Natural killer cell treated with Interleukin-12 subunit alpha and Interleukin-12 subunit beta and Interleukin-15 and Interleukin-18, amount 100 ng/mL, for 72 hours (primary cell): Measurements from ENCODE around the gene BEND7. TPM values are rescaled to one million over a fixed set of nuclear protein-coding genes. Genes with fewer than 3 reads are reported as not detected.
"Not testable (repeated sequence)": the region's sequence is repeated elsewhere in the genome, so short reads cannot be mapped to it uniquely, and the experiment has no call there.

Experiments used
- ATAC-seq, 2 donors: fragments of 150-1000 bp; cut with Tn5 transposase in 1 of 2; sonication (Bioruptor Pico), chemical (Tn5 transposase) in 1 of 2; 2 replicates each; pipeline ENCODE4 v1.10.0; 2021
- DNase-seq: peaks from one replicate; pipeline ENCODE4 v3.0.0; 2022; ENCODE audit warnings: low spot score
- H3K27ac Mint-ChIP-seq, 2 donors: 1 replicate in 1 of 2; 2 replicates in 1 of 2; pipeline ENCODE4 v1.8.0; 2022; ENCODE audit warnings: mixed read lengths in 2 of 2, mild to moderate bottlenecking in 1 of 2, moderate library complexity in 1 of 2
- H3K27me3 Mint-ChIP-seq, 2 donors: 1 replicate in 1 of 2; 2 replicates in 1 of 2; pipeline ENCODE4 v1.8.0; 2022; ENCODE audit warnings: mixed read lengths in 2 of 2
- H3K36me3 Mint-ChIP-seq: one replicate; pipeline ENCODE4 v1.8.0; 2022; ENCODE audit warnings: mixed read lengths
- H3K4me1 Mint-ChIP-seq, 2 donors: 1 replicate in 1 of 2; 2 replicates in 1 of 2; pipeline ENCODE4 v1.8.0; 2022; ENCODE audit warnings: low read depth in 2 of 2, mixed read lengths in 2 of 2, mild to moderate bottlenecking in 1 of 2
- H3K4me3 Mint-ChIP-seq: one replicate; pipeline ENCODE4 v1.8.0; 2022; ENCODE audit warnings: mixed read lengths
- H3K9me3 Mint-ChIP-seq: 2 replicates; pipeline ENCODE4 v1.8.0; 2022; ENCODE audit warnings: mixed read lengths
- total RNA-seq, 2 donors: library from RNA; stranded (reverse); gene quantifications; one replicate each; pipeline ENCODE4 v1.2.3, GENCODE V29; 2022

The BEND7 gene, protein sequence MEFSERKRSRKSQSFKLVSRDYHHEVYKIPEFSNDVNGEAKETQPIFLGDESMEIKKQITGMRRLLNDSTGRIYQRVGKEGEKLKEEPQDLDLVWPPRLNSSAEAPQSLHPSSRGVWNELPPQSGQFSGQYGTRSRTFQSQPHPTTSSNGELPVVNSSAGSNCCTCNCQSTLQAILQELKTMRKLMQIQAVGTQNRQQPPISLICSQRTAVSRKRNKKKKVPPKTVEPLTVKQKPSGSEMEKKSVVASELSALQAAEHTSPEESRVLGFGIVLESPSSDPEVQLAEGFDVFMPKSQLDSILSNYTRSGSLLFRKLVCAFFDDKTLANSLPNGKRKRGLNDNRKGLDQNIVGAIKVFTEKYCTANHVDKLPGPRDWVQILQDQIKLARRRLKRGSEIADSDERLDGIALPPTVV
- total RNA-seq: not detected

DNA sequence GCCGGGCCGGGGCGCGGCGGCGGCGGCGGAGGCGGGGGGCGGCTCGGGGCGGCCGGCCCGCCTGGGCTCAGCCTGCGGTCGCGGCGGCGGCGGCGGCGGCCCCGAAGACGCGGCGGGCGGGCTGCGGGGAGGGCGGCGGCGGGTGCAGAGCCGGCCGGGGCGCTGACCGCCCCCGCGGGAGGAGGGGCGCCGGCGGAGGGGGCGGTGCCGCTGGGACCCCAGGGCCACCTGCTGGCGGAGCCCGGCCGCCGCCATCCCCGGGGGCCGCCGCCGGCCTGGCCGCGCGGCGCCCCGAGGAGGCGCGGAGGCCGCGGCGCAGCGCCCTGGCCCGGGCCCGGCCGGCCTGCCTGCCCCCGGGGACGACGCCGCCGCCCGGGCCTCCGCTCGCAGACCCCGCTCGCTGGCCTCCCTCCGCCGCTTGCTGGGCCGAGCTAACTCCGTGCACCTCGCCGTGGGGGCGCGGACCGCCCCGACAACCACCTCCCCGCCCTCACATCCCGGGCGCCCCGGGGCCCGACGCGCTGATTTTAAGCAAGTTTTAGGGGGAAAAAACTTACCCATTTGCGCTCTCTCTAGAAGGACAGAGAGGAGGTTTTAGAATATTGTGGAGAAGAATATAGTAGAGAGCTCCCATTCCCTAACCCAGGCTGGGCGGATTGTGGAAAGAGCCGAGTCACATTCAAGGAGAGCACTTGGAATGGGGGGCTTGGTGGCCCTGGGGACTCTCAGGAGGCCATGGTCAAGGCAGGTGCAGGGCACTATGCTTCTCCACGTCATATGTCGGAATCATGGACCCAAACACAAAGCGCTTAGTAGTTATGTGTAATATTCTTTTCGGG lies at the start of gene BEND7:
Gene BEND7, minus strand, starts transcription at position 140 of the 839 bp plus-strand sequence. CDS start 481 bp downstream, outside the sequence.
- Mint-ChIP-seq H3K4me3 (peak within 1 kb of the TSS; percentile 61), H3K27me3 (peaks cover 35 to 64% of the 10 kb centered on the region in 2 donors), H3K27ac (no peak within 1 kb of the TSS), H3K4me1 (peaks cover 0 to 7% of the 10 kb centered on the region in 2 donors), H3K9me3 (no peaks in the 10 kb centered on the region), H3K36me3 (no peaks in the 10 kb centered on the region)
- ATAC-seq (peak; percentile 51 to 75), DNase-seq (no peak)

DNA sequence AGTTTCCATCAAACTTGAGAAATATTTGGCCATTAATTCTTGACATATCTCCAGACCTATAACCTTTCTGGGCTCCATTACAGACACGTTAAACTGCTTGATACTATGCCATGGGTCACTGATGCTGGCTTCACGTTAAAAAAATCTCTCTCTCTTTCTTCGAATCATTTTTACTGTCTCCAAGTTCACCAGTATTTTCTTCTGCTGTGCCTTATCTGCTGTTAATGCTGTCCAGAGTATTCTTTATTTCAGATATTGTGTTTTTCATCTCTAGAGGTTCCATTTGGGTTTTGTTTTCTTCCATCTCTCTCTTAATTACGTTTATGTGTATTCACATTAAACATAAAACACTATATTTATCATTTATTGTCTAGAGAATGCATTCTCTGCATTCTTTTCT lies 45.1 kb upstream of the BEND7 start:
- peaks cover 34 to 35% of the 10 kb centered on the region in 2 donors for H3K27me3 Mint-ChIP-seq
- no peak overlapping the region for H3K27ac Mint-ChIP-seq
- no peak for ATAC-seq
- H3K9me3 Mint-ChIP-seq: peaks cover 3% of the 10 kb centered on the region
- no peak overlapping the region for H3K4me3 Mint-ChIP-seq
- DNase-seq: no peak
- H3K4me1 Mint-ChIP-seq: no peaks in the 10 kb centered on the region
- peaks cover 11% of the 10 kb centered on the region for H3K36me3 Mint-ChIP-seq

DNA sequence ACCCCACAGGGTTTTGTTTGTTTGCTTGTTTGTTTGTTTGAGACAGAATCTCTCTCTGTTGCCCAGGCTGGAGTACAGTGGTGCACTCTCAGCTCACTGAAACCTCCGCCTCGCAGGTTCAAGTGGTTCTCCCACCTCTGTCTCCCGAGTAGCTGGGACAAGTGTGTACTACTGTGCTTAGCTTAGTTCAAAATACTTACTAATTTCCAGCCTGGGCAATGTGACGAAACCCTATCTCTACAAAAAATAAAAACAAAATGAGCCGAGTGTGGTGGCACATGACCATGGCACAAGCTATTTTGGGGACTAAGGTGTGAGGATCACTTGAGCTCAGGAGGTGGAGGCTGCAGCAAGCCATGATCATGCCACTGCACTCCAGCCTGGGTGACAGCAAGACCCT lies 42.7 kb upstream of the BEND7 start:
- H3K27ac Mint-ChIP-seq: no peak overlapping the region
- H3K36me3 Mint-ChIP-seq: peaks cover 11% of the 10 kb centered on the region
- H3K4me1 Mint-ChIP-seq: no peaks in the 10 kb centered on the region
- DNase-seq (no peak), ATAC-seq (no peak)
- H3K4me3 Mint-ChIP-seq: no peak overlapping the region
- H3K27me3 Mint-ChIP-seq: peaks cover 27 to 41% of the 10 kb centered on the region in 2 donors
- peaks cover 3% of the 10 kb centered on the region for H3K9me3 Mint-ChIP-seq

DNA sequence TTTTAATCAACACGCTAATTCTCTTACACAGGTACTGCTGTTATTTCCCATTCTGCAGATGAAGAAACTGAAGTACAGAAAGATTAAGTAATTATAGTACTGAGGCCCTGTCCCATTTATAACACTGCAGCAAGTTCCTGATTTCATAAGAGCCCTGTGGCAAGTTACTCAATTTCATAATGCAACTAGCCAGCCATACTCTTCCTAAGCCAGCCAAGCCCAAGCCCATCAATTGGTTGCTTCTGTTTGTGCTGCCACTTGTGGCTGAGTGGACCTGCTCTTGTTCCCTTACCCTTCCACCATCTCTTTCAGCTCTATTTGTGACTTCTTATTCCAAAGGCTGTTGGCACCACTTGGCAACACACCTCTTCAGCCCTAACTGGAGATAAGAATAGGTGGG lies 38.2 kb upstream of the BEND7 start:
- Mint-ChIP-seq H3K9me3 (no peaks in the 10 kb centered on the region), H3K4me1 (no peaks in the 10 kb centered on the region), H3K27me3 (peaks cover 23 to 38% of the 10 kb centered on the region in 2 donors), H3K36me3 (peaks cover 5% of the 10 kb centered on the region), H3K4me3 (no peak overlapping the region), H3K27ac (no peak overlapping the region)
- ATAC-seq (no peak), DNase-seq (no peak)

DNA sequence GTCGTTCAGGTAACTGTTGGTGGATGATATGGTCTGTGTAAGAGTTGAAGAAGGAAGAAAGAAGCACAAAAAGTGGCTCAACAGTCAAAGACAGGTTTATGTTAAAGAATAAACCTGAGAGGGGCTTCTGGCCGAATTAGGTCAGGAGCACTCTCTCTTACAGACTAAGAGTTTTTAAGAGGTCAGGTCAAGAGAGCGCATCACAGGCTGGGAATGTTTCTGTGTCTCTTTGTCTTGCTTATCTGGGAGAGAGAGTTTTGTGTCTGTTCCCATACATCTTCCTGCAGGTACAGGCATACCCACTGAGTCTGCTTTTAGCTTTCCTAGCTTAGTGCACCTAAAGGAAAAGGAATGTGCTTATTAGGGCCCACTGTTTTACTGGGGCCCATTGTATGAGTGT lies 35.8 kb upstream of the BEND7 start:
- peaks cover 16 to 42% of the 10 kb centered on the region in 2 donors for H3K27me3 Mint-ChIP-seq
- H3K4me3 Mint-ChIP-seq: no peak overlapping the region
- DNase-seq (no peak), ATAC-seq (no peak)
- no peak overlapping the region for H3K27ac Mint-ChIP-seq
- H3K9me3 Mint-ChIP-seq: no peaks in the 10 kb centered on the region
- peaks cover 5% of the 10 kb centered on the region for H3K36me3 Mint-ChIP-seq
- no peaks in the 10 kb centered on the region for H3K4me1 Mint-ChIP-seq

DNA sequence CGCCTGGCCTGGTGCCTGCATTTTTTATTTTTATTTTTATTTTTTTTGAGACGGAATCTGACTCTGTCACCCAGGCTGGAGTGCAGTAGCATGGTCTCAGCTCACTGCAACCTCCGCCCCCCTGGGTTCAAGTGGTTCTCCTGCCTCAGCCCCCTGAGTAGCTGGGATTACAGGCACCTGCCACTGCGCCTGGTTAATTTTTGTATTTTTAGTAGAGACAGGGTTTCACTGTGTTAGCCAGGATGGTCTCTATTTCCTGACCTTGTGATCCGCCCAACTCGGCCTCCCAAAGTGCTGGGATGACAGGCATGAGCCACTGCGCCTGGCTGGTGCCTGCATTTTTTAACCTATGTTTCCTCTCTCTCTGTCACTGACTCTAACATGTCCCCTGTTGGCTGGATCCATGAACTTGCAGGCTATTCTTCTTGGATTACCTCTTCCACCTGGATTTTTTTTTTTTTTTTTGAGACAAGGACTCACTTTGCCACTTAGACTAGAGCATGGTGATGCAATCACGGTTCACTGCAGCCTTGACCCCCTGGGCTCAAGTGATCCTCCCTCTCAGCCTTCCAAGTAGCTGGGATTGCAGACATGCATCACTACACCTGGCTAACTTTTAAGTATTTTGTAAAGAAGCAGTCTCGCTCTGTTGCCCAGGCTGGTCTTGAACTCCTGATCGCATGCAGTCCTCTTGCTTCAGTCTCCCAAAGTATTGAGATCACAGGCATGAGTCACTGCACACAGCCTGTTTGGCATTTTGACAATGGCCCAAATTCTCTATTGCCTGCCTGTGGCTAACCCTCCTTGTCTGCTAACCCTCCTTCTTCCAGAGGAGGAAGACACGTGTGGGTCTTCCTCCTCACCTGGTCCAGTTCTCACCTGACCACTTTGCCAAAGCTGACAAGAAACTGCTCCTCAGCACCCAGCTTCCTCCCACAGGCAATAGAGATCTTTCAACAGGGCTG lies 34.9 kb upstream of the BEND7 start:
- DNase-seq (no peak), ATAC-seq (no peak)
- Mint-ChIP-seq H3K4me1 (no peaks in the 10 kb centered on the region), H3K4me3 (no peak overlapping the region), H3K36me3 (peaks cover 5% of the 10 kb centered on the region), H3K27me3 (peaks cover 8 to 39% of the 10 kb centered on the region in 2 donors), H3K9me3 (no peaks in the 10 kb centered on the region), H3K27ac (no peak overlapping the region)

DNA sequence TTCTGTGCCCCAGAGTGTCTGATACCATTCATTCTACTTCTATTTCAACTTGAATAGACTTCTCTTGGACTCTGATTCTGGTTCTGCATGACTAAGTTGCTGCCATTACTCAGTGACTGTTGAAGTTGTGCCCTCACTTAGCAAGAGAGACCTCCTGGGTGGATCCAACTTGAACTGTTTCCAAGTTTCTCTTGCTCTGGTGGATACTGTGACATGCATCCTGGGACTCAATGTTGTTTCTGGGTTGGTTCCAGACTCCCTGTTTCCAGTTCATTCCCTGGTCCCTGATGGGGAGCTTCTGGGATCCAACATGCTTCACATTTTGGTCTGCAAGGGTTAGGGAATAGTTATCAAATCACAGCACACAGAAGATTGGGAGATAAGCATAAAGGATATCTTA lies 31.8 kb upstream of the BEND7 start:
- Mint-ChIP-seq H3K36me3 (peaks cover 5% of the 10 kb centered on the region), H3K27ac (no peak overlapping the region), H3K4me1 (no peaks in the 10 kb centered on the region), H3K4me3 (no peak overlapping the region), H3K9me3 (no peaks in the 10 kb centered on the region), H3K27me3 (peaks cover 11 to 35% of the 10 kb centered on the region in 2 donors)
- DNase-seq: no peak
- ATAC-seq: no peak

DNA sequence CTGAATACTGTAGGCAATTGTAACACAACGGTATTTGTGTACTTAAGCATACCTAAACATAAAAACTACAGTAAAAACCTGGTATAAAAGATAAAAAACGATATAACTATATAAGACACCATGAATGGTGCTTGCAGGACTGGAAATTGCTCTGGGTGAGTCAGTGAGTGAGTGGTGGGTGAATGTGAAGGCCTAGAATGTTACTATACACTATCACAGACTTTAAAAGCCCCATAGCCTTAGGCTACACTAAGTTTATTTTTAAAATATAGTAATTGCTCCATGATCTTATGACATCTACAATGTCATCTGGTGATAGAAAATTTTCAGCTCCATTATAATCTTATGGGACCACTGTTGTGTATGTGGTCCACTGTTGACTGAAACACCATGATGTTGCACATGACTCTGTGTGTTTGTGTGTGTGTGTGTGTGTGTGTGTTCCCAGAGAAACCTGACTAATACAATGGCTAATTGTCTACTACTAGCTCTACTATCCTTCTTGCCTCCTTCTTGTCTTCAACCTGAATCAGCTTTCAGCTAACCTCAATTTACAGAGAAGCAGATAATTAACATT lies 30.4 kb upstream of the BEND7 start:
- ATAC-seq: no peak
- Mint-ChIP-seq H3K4me1 (no peaks in the 10 kb centered on the region), H3K9me3 (no peaks in the 10 kb centered on the region), H3K4me3 (no peak overlapping the region), H3K36me3 (peaks cover 2% of the 10 kb centered on the region), H3K27ac (no peak overlapping the region), H3K27me3 (peaks cover 4 to 30% of the 10 kb centered on the region in 2 donors)
- no peak for DNase-seq

DNA sequence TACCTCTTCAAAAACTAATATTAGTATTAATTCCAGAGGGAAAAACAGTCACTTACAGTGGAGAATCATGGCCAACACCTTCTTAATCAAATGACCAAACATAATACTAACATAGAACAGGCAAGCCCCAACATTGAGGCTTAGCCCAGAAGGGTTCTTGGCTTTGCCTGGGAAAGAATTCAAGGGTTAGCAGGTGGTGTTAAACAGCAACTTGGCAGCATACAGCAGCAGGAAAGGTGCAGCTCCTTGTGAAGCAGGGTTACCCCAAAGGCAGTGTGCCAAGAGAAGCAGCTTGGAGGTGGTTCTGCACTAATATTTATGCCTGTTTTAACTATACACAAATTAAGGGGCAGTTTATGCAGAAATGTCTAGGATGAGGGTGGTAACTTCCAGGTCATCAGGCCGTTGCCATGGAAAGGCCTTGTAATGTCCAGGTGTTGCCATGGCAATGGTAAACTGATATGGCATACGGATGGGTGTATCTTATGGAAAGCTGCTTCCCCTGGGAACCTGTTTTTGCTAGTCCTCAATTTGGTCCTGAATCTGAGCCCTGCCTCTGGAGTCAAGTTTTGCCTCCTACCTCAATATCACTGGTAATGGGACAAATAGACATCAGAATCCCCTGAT lies 27.2 kb upstream of the BEND7 start:
- Mint-ChIP-seq H3K9me3 (peaks cover 3% of the 10 kb centered on the region), H3K36me3 (peaks cover 5% of the 10 kb centered on the region), H3K27ac (no peak overlapping the region), H3K27me3 (peaks cover 14 to 37% of the 10 kb centered on the region in 2 donors), H3K4me1 (no peaks in the 10 kb centered on the region), H3K4me3 (no peak overlapping the region)
- DNase-seq (no peak), ATAC-seq (no peak)

DNA sequence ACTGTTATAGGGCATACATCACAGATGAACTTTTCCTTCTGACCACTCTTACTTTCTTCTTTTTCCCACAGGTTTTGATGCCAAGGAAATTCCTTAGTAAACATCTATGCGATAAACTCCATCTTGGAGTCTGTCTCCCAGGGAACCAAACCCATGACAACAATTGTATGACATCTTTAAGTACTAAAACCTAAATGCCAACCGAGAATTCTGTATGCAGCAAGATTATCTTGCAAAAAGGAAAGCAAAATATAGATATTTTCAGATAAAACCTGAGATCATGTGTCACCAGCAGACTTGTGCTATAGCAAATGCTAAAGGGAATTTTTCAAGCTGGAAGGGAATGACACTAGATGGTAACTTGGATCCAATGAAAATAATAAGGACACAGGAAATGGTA lies 22.0 kb upstream of the BEND7 start:
- peaks cover 13% of the 10 kb centered on the region for H3K9me3 Mint-ChIP-seq
- H3K4me3 Mint-ChIP-seq: no peak overlapping the region
- no peak for DNase-seq
- peaks cover 11% of the 10 kb centered on the region for H3K36me3 Mint-ChIP-seq
- no peak overlapping the region for H3K27ac Mint-ChIP-seq
- peaks cover 29 to 42% of the 10 kb centered on the region in 2 donors for H3K27me3 Mint-ChIP-seq
- no peaks in the 10 kb centered on the region for H3K4me1 Mint-ChIP-seq
- no peak for ATAC-seq

DNA sequence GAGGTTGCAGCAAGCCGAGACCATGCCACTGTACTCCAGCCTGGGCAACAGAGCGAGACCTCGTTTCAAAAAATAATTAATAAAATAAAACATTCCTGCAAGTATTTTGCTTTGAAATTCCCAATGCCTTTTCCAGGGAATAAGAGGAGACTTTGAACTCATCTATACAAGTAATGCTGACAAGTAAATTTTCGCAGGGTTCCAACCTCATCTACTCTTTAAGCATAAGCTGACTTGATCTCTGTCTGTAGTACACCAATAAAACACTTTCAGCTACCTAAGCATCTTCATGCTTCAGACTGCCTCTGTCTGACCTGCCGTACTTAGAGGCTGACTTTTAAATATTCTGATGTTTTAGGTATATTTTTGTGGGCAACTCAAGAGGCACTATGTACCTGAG lies 13.7 kb upstream of the BEND7 start:
- Mint-ChIP-seq H3K27me3 (peaks cover 42 to 53% of the 10 kb centered on the region in 2 donors), H3K36me3 (no peaks in the 10 kb centered on the region), H3K4me1 (no peaks in the 10 kb centered on the region), H3K4me3 (no peak overlapping the region), H3K9me3 (no peaks in the 10 kb centered on the region), H3K27ac (no peak overlapping the region)
- DNase-seq (no peak), ATAC-seq (no peak)

DNA sequence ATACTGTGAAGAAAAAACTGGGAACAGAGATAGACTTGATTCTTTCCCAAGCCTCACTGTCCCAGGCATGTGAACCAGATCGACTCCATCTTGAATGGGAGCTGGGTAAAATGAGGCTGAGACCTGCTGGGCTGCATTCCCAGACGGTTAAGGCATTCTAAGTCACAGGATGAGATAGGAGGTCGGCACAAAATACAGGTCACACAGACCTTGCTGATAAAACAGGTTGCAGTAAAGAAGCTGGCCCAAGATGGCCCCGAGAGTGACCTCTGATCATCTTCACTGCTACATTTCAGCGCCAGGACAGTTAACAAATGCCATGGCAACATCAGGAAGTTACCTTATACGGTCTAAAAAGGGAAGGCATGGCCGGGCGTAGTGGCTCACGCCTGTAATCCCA lies 9.2 kb upstream of the BEND7 start:
- not testable (repeated sequence) for H3K4me3 Mint-ChIP-seq, DNase-seq, H3K27ac Mint-ChIP-seq, H3K36me3 Mint-ChIP-seq, H3K9me3 Mint-ChIP-seq, ATAC-seq, H3K4me1 Mint-ChIP-seq
- H3K27me3 Mint-ChIP-seq: peaks cover 35 to 47% of the 10 kb centered on the region in 2 donors
